GM19328 (cell line): ENCODE results near the gene MALSU1.

Source experiments
- ATAC-seq: cut with Tn5 transposase; IDR thresholded peaks from one replicate; pipeline ENCODE4 v1.9.1; 2021; ENCODE audit warnings: mild to moderate bottlenecking, moderate library complexity; ENCODE audit not compliant: unreplicated experiment

The MALSU1 gene

GRCh38 chr7:23298885-23299769 is at the start of gene MALSU1:
TSS of gene MALSU1 (plus strand) at chr7:23299339. CDS start at chr7:23299353, 14 bp downstream.
- ATAC-seq = peak; percentile 99

- ATAC-seq = no peak
Observed at GRCh38 chr7:23249486-23249885, 49.7 kb upstream of the MALSU1 start.

- ATAC-seq = no peak
Observed at GRCh38 chr7:23254051-23254681, 45.0 kb upstream of the MALSU1 start.

- ATAC-seq = no peak
Observed at GRCh38 chr7:23256731-23257130, 42.4 kb upstream of the MALSU1 start.

- no peak for ATAC-seq
Observed at GRCh38 chr7:23260371-23260770, 38.8 kb upstream of the MALSU1 start.

GRCh38 chr7:23261843-23262452 is 37.2 kb upstream of the MALSU1 start:
- no peak for ATAC-seq

GRCh38 chr7:23264916-23265458 is 34.2 kb upstream of the MALSU1 start:
- no peak for ATAC-seq

- ATAC-seq = no peak
Observed at GRCh38 chr7:23266918-23267317, 32.2 kb upstream of the MALSU1 start.

GRCh38 chr7:23267357-23267756 is 31.8 kb upstream of the MALSU1 start:
- no peak for ATAC-seq

GRCh38 chr7:23268167-23268566 is 31.0 kb upstream of the MALSU1 start:
- no peak for ATAC-seq

GRCh38 chr7:23268746-23269145 is 30.4 kb upstream of the MALSU1 start:
- ATAC-seq = no peak

- ATAC-seq = no peak
Observed at GRCh38 chr7:23272275-23272674, 26.9 kb upstream of the MALSU1 start.

- peak; percentile 91 for ATAC-seq
Observed at GRCh38 chr7:23273141-23273599, 26.0 kb upstream of the MALSU1 start.

GRCh38 chr7:23275912-23276311 is 23.2 kb upstream of the MALSU1 start:
- ATAC-seq = no peak

GRCh38 chr7:23276376-23276775 is 22.8 kb upstream of the MALSU1 start:
- ATAC-seq = no peak

- ATAC-seq = no peak
Observed at GRCh38 chr7:23276947-23277346, 22.2 kb upstream of the MALSU1 start.

- ATAC-seq = no peak
Observed at GRCh38 chr7:23277359-23277989, 21.7 kb upstream of the MALSU1 start.

- no peak for ATAC-seq
Observed at GRCh38 chr7:23279819-23280525, 19.2 kb upstream of the MALSU1 start.

- no peak for ATAC-seq
Observed at GRCh38 chr7:23283086-23283485, 16.1 kb upstream of the MALSU1 start.

- no peak for ATAC-seq
Observed at GRCh38 chr7:23284871-23285270, 14.3 kb upstream of the MALSU1 start.
